ENCODE data around the gene HMGXB4. TPM values are rescaled to one million over a fixed set of nuclear protein-coding genes. Genes with fewer than 3 reads are reported as not detected.

Gene HMGXB4
- total and polyA plus RNA-seq, 2 of the 8 experiments (the other 6 are each of a cell fraction or from before 2014, with no cell fraction given): 20.9 to 41.3 TPM

DNA sequence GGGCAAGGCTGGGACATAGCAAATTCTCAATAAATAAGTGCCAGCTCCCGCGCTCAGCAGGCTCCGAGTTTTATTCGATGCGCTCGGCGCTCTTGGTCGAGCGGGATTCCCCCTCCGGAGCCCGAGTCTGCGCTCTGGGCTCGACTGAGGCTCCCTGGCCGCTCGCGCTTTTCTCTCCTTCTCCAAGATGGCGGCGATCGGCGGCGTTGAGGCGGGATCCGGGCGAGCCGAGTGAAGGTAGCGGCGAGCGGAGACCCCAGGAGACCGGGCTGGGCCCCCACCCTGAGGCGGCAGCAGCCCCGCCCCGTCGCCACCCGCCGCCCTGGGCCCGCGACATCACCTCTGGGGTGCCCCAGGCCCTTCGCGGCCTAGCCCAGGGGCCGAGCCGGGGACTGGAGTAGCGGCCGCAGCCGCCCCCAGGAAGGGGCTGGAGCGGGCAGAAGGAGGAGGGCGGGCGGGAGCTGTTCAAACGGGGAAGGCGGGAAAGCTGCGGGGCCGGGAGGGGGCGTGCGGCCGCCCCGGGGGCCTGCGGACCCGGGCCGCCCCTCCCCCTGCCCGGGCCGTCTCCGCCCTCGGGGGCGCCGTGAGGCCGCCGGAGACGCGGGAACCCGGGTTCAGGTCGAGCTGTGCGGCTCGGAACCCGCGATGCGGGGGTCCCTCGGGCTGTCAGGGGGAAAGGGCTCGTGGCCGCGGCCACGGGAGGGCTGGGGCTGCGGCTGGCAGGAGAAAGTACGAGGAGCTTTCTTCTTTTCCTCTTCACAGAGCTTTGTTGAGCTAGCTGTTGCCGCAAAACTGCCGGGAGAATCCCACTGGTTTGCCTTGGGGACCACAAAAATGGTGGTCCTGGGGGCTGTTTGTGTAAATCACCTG lies at the start of gene HMGXB4 (continued):
- TF ChIP-seq, protein P1, sequence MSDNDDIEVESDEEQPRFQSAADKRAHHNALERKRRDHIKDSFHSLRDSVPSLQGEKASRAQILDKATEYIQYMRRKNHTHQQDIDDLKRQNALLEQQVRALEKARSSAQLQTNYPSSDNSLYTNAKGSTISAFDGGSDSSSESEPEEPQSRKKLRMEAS (IDR thresholded peaks at IDR 0.05): peak; percentile 36; the same call in 1 of the 2 replicates
- TF ChIP-seq POLR2A (IDR thresholded peaks at IDR 0.05; ENCODE audit: control extremely low read depth in 1 of 2, low read depth in 2 of 2, low read length in 2 of 2) (peak; percentile 55 to 88), NANOG (IDR thresholded peaks at IDR 0.05; ENCODE audit: insufficient read depth, low read depth, low read length, poor library complexity, severe bottlenecking) (peak; percentile 9), SP1 (IDR thresholded peaks at IDR 0.05; ENCODE audit: low read depth, low read length) (peak; percentile 70; the same call in 1 of the 2 replicates), NRF1 (IDR thresholded peaks at IDR 0.05; ENCODE audit: low read depth, low read length) (no peak), EP300 (IDR thresholded peaks at IDR 0.05; ENCODE audit: borderline replicate concordance in 1 of 2, low read depth in 2 of 2, low read length in 2 of 2) (0 out of 3 replicates have a peak, but pooled peaks of 1 of the 2 experiments have one; percentile 19), CHD2 (IDR thresholded peaks at IDR 0.05; ENCODE audit: low read length) (peak; percentile 37; the same call in 1 of the 2 replicates), BRCA1 (IDR thresholded peaks at IDR 0.05; ENCODE audit: low read depth, low read length) (no peak), KDM5A (IDR thresholded peaks at IDR 0.05; ENCODE audit: low read length) (peak; percentile 81), SIN3A (conservative IDR thresholded peaks at IDR 0.05 in 1 of 2, IDR thresholded peaks at IDR 0.05 in 1 of 2; ENCODE audit: low read depth in 1 of 2, low read length in 2 of 2) (peak; percentile 75 to 84; a peak in 3 of 4 replicates), SIX5 (IDR thresholded peaks at IDR 0.05; ENCODE audit: low read depth, low read length) (0 out of 2 replicates have a peak, but pooled peaks have one; percentile 6), BCL11A (IDR thresholded peaks at IDR 0.05; ENCODE audit: low read depth in 2 of 2, low read length in 2 of 2) (no peak), YY1 (IDR thresholded peaks at IDR 0.05; ENCODE audit: low read depth, low read length) (peak; percentile 99), EGR1 (IDR thresholded peaks at IDR 0.05; ENCODE audit: borderline replicate concordance, low read depth, low read length) (peak; percentile 36; the same call in 1 of the 2 replicates), CBX5 (IDR thresholded peaks at IDR 0.05; ENCODE audit: low read depth, low read length) (no peak), TAF7 (optimal IDR thresholded peaks at IDR 0.05; ENCODE audit: borderline replicate concordance, low read depth, low read length) (peak; percentile 94), MAFK (IDR thresholded peaks at IDR 0.05; ENCODE audit: low read depth, low read length) (no peak), TAF1 (IDR thresholded peaks at IDR 0.05; ENCODE audit: low read depth, low read length) (peak; percentile 99), ASH2L (IDR thresholded peaks at IDR 0.05; ENCODE audit: low read length) (peak; percentile 97), GTF2F1 (IDR thresholded peaks at IDR 0.05; ENCODE audit: borderline replicate concordance, low read depth, low read length) (peak; percentile 84; the same call in 1 of the 2 replicates), CREB1 (IDR thresholded peaks at IDR 0.05) (0 out of 2 replicates have a peak, but pooled peaks have one; percentile 21)
- TF ChIP-seq, protein P2, sequence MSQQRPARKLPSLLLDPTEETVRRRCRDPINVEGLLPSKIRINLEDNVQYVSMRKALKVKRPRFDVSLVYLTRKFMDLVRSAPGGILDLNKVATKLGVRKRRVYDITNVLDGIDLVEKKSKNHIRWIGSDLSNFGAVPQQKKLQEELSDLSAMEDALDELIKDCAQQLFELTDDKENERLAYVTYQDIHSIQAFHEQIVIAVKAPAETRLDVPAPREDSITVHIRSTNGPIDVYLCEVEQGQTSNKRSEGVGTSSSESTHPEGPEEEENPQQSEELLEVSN (IDR thresholded peaks at IDR 0.05): peak; percentile 30; the same call in 1 of the 2 replicates

All from H1 (cell line).